Erythroblast (primary cell): ENCODE measurements around the gene ARHGEF3.

Source experiments
- GATA1 ChIP-seq: IDR thresholded peaks from 2 replicates; pipeline ENCODE4 v1.6.1; 2011; ENCODE audit warnings: low read depth, mild to moderate bottlenecking, control low read depth, low read length, moderate library complexity
- POLR2A ChIP-seq: IDR thresholded peaks from 2 replicates; pipeline ENCODE4 v1.6.1; 2011; ENCODE audit warnings: mild to moderate bottlenecking, low read length

DNA sequence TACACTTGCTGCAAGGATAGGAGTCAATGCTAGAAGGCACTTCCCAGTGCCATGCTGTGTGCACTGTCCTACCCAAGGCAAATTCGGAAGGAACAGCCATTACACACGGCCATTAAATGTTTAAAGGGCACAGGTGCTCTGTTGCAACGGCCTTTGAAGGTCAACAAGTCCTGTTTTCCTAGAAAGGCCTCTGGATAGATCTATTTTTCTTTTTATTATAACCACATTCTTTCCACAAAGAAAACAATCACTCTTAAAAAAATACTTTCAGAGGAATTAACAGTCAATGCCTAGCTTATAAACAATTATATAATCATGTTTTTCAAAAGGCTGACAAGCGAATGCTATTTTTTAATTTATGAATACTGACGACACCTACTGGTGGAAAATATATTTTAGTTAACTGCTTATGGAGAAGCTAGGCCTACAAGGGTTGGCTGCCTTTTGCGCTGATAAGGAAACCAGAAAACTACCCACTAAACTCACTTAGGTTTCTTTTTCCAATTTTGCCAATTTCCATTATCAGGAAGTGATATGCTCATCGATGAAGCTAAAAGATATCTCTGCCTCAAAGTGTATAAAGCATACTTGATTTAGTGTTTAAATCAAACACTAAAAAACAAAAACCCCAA is 2.4 kb downstream of the ARHGEF3 start:
- TF ChIP-seq POLR2A = no peak
- TF ChIP-seq GATA1 = no peak
